Neutrophil (primary cell): Measurements from ENCODE around the gene FBN3.

Experiments
- H3K27ac ChIP-seq: fragments of 200-600 bp; sonication (generic); 2 replicates; pipeline ENCODE4 v1.5.1; 2016; ENCODE audit warnings: mild to moderate bottlenecking, moderate library complexity
- H3K27me3 ChIP-seq: fragments of 200-600 bp; sonication (generic); 2 replicates; pipeline ENCODE4 v1.6.0; 2016; ENCODE audit warnings: mild to moderate bottlenecking
- H3K36me3 ChIP-seq: fragments of 200-600 bp; sonication (generic); 2 replicates; pipeline ENCODE4 v1.5.1; 2017
- H3K4me1 ChIP-seq, 2 experiments: fragments of 200-600 bp in 1 of 2; sonication (generic) in 1 of 2; 1 replicate in 1 of 2; 2 replicates in 1 of 2; pipeline versions ENCODE4 v1.5.1 to v1.6.1; 2013 to 2016; ENCODE audit warnings: low read depth in 1 of 2, low read length in 1 of 2, mild to moderate bottlenecking in 1 of 2, moderate library complexity in 1 of 2; ENCODE audit not compliant: control insufficient read depth in 1 of 2, insufficient read depth in 1 of 2
- H3K4me3 ChIP-seq, 2 experiments: fragments of 200-600 bp in 1 of 2; sonication (generic) in 1 of 2; 1 replicate in 1 of 2; 2 replicates in 1 of 2; pipeline ENCODE4 v1.5.1; 2013 to 2016; ENCODE audit warnings: low read depth in 1 of 2, low read length in 1 of 2, mild to moderate bottlenecking in 1 of 2, moderate library complexity in 1 of 2
- H3K9me3 ChIP-seq: fragments of 200-600 bp; sonication (generic); 2 replicates; pipeline ENCODE4 v1.5.1; 2016
- TF ChIP-seq, protein P1 (sequence below): fragments of 200-600 bp; sonication (generic); IDR thresholded peaks from 2 replicates; pipeline ENCODE4 v1.5.1; 2016; ENCODE audit warnings: antibody characterized with exemption

The FBN3 gene

DNA sequence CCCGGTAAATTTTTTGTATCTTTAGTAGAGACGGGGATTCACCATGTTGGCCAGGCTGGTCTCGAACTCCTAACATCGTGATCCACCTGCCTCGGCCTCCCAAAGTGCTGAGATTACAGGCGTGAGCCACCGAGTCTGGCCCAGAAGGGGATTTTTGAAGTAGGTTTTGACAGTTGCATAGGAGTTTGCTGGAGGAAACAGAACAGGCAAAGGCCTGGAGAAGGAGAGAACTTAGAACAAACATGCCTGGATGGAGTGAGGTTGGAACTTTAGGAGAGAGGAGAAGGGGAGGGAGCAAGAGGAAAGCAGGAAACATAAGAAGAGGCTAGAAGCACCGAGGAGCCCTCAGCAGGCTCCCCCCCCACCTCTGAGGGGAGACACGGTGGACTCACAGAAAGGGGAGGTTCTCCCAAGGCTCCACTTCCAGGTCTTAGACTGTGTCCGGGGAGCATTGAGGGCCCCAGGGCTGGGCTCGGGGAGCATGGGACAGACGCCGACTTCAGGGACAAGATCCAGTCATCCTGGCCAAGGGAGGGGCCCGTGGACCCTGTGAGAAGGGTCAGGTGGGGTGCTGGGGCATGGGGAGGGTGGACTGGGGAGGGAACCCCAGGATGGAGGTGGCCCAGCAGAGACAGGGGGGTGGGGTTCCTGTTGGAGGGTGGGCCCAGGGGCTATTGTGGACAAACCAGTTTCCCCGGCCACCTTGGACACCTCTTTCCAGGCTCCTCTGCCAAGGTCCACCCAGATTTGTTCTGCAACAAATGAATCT is 1.8 kb upstream of the FBN3 start:
- H3K4me3 ChIP-seq, result no peak overlapping the region

DNA sequence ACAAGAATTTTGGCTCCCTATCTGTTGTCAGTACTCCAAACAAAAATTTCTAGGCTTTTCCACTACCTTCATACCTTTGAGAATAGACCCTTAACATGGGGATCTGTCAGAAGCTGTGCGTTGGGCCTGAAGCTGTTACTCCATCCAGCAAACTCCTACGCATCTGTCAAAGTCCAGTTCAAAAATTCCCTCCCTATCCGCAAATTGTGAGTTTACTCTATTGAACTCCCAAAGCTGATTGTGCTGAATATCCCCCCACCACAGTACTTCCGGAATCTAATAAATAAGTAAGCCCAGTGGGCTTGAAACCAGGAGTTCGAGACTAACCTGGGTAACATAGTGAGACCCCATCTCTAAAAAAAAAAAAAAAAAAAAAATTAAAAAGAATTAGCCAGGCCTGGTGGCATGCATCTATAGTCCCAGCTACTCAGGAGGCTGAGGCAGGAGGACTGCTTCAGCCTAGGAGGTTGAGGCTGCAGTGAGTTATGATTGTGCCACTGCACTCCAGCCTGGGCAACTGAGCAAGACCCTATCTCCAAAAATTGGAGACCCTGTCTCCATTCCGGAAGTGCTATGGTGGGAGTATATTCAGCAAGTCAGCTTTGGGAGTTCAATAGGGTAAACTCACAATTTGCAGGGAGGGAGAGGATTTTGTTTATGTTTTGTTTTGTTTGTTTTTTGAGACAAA is 930 bp upstream of the FBN3 start:
- Histone ChIP-seq H3K9me3 (no peaks in the 10 kb centered on the region), H3K27ac (no peak overlapping the region), H3K27me3 (peaks cover 94% of the 10 kb centered on the region), H3K4me3 (no peak overlapping the region), H3K36me3 (no peaks in the 10 kb centered on the region), H3K4me1 (no peaks in the 10 kb centered on the region)
- TF ChIP-seq, protein P1, sequence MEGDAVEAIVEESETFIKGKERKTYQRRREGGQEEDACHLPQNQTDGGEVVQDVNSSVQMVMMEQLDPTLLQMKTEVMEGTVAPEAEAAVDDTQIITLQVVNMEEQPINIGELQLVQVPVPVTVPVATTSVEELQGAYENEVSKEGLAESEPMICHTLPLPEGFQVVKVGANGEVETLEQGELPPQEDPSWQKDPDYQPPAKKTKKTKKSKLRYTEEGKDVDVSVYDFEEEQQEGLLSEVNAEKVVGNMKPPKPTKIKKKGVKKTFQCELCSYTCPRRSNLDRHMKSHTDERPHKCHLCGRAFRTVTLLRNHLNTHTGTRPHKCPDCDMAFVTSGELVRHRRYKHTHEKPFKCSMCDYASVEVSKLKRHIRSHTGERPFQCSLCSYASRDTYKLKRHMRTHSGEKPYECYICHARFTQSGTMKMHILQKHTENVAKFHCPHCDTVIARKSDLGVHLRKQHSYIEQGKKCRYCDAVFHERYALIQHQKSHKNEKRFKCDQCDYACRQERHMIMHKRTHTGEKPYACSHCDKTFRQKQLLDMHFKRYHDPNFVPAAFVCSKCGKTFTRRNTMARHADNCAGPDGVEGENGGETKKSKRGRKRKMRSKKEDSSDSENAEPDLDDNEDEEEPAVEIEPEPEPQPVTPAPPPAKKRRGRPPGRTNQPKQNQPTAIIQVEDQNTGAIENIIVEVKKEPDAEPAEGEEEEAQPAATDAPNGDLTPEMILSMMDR, result no peak

More for the DNA sequence above, 1.8 kb upstream of the FBN3 start:
- no peaks in the 10 kb centered on the region for H3K4me1 ChIP-seq
- no peak overlapping the region for H3K27ac ChIP-seq
- TF ChIP-seq, protein P1, result no peak
- no peaks in the 10 kb centered on the region for H3K36me3 ChIP-seq
- H3K9me3 ChIP-seq, result no peaks in the 10 kb centered on the region
- peaks cover 89% of the 10 kb centered on the region for H3K27me3 ChIP-seq

DNA sequence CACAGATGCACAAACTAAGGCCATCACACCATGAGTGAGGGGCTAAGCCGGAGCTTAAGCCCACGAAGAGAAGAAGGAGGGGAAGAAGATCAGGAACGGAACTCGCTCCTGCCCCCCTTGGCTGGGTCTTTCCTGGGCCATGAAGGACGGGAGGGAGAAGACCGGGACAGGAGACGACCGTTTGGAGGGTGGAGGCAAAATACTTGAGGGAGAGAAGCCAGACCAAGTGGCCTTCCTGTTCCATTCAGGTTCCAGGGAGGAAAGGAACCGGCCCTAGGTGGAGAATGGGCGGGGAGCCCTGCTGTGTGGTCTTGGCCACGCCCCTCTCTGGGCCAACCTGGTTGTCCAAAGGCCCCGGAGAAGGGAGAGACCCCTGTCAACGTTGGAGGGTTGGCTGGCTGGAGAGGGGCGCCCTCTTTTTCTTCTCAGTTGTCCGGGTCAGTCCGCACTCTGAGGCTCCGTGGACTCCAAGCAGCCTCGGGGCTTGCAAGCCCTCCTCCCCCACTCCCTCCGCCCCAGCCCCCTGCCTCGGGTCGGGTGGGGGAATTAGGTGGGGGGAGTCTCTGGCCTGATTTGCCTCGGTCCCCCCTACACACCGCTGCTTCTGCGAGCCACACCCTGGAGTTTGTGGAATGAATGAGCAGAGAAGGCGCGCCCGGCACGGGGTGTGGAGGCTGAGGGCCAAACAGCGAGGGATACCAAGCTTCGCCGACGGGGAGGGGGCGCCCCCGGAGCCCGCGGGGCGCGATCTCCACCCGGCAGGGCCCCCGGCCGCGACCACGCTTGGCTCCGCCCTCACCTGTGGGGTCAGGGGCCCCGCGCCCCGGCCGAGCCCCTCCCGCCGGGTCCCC is 757 bp downstream of the FBN3 start:
- TF ChIP-seq, protein P1, result no peak
- Histone ChIP-seq H3K4me3 (no peak overlapping the region), H3K9me3 (no peaks in the 10 kb centered on the region), H3K4me1 (no peaks in the 10 kb centered on the region), H3K36me3 (no peaks in the 10 kb centered on the region), H3K27ac (no peak overlapping the region), H3K27me3 (peaks cover 86% of the 10 kb centered on the region)

DNA sequence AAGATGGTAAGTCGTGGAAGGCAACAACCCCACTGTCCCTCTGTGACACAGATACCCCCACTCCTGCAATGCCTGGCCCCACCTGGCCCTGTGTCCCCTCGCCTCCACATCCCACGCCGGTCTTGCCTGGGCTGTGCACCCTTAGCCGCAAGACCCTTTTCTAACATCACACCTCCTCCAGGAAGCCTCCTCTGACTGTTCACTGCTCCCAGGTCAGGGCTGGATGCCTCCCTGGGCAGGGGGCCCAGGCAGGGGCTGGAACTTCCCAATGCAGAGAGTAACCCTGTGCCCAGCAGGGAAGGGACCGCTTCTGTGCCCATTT is 1.3 kb downstream of the FBN3 start:
- TF ChIP-seq, protein P1, result no peak
- H3K4me1 ChIP-seq, result no peaks in the 10 kb centered on the region
- H3K27ac ChIP-seq, result no peak overlapping the region
- H3K36me3 ChIP-seq, result no peaks in the 10 kb centered on the region
- H3K27me3 ChIP-seq, result peaks cover 81% of the 10 kb centered on the region
- no peak overlapping the region for H3K4me3 ChIP-seq
- no peaks in the 10 kb centered on the region for H3K9me3 ChIP-seq

DNA sequence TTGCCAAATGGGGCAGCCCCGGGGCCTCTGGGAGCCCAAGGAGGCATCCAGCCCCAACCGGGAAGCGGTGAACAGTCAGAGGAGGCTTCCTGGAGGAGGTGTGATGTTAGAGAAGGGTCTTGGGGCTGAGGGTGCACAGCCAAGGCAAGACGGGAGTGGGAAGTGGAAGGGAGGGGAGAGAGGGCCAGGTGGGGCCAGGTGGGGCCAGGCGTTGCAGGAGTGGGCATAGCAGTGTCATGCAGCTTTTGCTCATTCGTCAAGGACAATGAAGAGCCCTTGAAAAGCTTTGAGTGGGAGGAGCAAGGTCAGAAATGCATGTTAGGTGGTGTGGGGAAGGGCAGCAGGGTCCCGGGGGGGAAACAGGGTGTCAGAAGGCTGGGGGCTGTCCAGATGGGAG is 1.8 kb downstream of the FBN3 start:
- Histone ChIP-seq H3K36me3 (no peaks in the 10 kb centered on the region), H3K4me3 (no peak overlapping the region), H3K27ac (no peak overlapping the region), H3K27me3 (peaks cover 76% of the 10 kb centered on the region), H3K4me1 (no peaks in the 10 kb centered on the region), H3K9me3 (no peaks in the 10 kb centered on the region)
- TF ChIP-seq, protein P1, result no peak
